ENCODE results near the gene IL37.

Gene IL37

GRCh38 chr2:112962308-112963175, 51.6 kb downstream of the IL37 start:
- DNase-seq = no peak

- no peak for DNase-seq
Measured at GRCh38 chr2:112967023-112967422, 56.1 kb downstream of the IL37 start.

All from NCI-H1436 (cell line).